Measurements from ENCODE around the gene ATP12A.

ATP12A gene

GRCh38 chr13:24687611-24688010 is 7.4 kb downstream of the ATP12A start:
- Histone ChIP-seq H3K36me3 (ENCODE audit: insufficient read depth, low read length) (no peaks in the 10 kb centered on the region), H3K9me3 (ENCODE audit: low read depth, low read length) (no peaks in the 10 kb centered on the region), H3K27ac (no peak overlapping the region), H3K9ac (ENCODE audit: insufficient read length) (no peak overlapping the region), H3K4me3 (no peak overlapping the region)
- no peak for DNase-seq (ENCODE audit: low read depth, low spot score)
- no peak for TF ChIP-seq EZH2 (IDR thresholded peaks at IDR 0.05)
- TF ChIP-seq POLR2AphosphoS5 (IDR thresholded peaks at IDR 0.05; ENCODE audit: borderline replicate concordance, low read depth, low read length): no peak
- TF ChIP-seq FOXP2 (optimal IDR thresholded peaks at IDR 0.05; ENCODE audit: control extremely low read depth, extremely low read length, insufficient read depth): no peak

DNA sequence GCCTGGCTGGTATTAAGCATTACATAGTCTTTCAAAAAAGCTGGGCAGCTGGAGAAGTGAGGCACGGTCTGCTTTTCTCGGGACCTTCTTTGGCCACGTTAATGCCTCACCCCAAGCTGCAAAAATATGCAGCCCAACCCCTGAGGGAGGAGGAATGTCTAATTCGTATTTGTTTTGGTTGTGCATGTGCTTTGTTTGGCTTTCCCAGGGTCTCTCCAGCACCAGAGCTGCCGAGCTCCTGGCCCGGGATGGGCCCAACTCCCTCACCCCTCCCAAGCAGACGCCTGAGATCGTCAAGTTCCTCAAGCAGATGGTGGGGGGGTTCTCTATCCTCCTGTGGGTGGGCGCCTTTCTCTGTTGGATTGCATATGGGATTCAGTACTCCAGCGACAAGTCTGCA is 7.9 kb downstream of the ATP12A start:
- Histone ChIP-seq H3K9ac (ENCODE audit: insufficient read length) (no peak overlapping the region), H3K4me3 (no peak overlapping the region), H3K36me3 (ENCODE audit: insufficient read depth, low read length) (no peaks in the 10 kb centered on the region), H3K9me3 (ENCODE audit: low read depth, low read length) (no peaks in the 10 kb centered on the region), H3K27ac (no peak overlapping the region)
- TF ChIP-seq FOXP2 (optimal IDR thresholded peaks at IDR 0.05; ENCODE audit: control extremely low read depth, extremely low read length, insufficient read depth) (no peak), POLR2AphosphoS5 (IDR thresholded peaks at IDR 0.05; ENCODE audit: borderline replicate concordance, low read depth, low read length) (no peak), EZH2 (IDR thresholded peaks at IDR 0.05) (no peak)
- DNase-seq (ENCODE audit: low read depth, low spot score): no peak

DNA sequence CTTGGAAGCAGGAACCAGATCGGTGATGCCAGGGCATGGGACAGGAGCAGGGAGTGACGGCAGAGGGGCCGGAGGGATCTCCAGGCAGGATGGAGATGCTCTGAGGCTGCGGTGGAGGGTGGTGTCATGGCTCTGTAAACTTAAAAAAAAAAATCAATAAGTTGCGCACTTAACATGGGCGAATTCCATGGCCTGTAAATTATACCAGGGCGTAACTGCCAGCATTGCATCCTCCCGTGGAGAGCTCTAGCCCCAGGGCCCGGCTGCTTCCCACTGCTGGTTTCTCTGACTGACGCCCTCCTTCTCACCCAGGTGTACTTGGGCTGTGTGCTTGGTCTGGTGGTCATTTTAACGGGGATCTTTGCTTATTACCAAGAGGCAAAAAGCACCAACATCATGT is 8.7 kb downstream of the ATP12A start:
- no peak for DNase-seq (ENCODE audit: low read depth, low spot score)
- H3K9me3 ChIP-seq (ENCODE audit: low read depth, low read length): no peaks in the 10 kb centered on the region
- no peak overlapping the region for H3K9ac ChIP-seq (ENCODE audit: insufficient read length)
- no peak for TF ChIP-seq EZH2 (IDR thresholded peaks at IDR 0.05)
- no peak for TF ChIP-seq FOXP2 (optimal IDR thresholded peaks at IDR 0.05; ENCODE audit: control extremely low read depth, extremely low read length, insufficient read depth)
- no peak for TF ChIP-seq POLR2AphosphoS5 (IDR thresholded peaks at IDR 0.05; ENCODE audit: borderline replicate concordance, low read depth, low read length)
- H3K27ac ChIP-seq: no peak overlapping the region
- no peaks in the 10 kb centered on the region for H3K36me3 ChIP-seq (ENCODE audit: insufficient read depth, low read length)
- no peak overlapping the region for H3K4me3 ChIP-seq

DNA sequence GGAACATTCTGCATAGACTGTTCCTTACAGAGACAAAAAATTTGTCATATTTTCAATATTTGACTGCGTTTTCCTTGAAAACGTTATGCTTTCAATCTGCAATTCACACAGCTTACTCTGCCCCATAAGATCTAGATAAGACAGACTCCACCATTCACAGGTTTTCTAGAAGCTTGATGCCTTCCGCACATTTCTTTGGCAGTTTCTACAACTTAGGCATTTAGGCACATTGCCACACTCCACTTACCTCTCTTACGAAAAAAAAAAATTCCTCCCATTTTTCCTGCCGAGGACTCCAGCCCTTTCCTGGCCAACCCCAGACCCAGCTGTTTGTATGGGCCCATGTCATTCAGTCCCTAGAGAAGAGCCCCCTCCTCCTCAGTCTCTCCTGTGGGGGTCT is 11.2 kb downstream of the ATP12A start:
- no peak for DNase-seq (ENCODE audit: low read depth, low spot score)
- Histone ChIP-seq H3K9ac (ENCODE audit: insufficient read length) (no peak overlapping the region), H3K9me3 (ENCODE audit: low read depth, low read length) (no peaks in the 10 kb centered on the region), H3K36me3 (ENCODE audit: insufficient read depth, low read length) (no peaks in the 10 kb centered on the region), H3K27ac (no peak overlapping the region), H3K4me3 (no peak overlapping the region)
- no peak for TF ChIP-seq EZH2 (IDR thresholded peaks at IDR 0.05)
- TF ChIP-seq FOXP2 (optimal IDR thresholded peaks at IDR 0.05; ENCODE audit: control extremely low read depth, extremely low read length, insufficient read depth): no peak
- no peak for TF ChIP-seq POLR2AphosphoS5 (IDR thresholded peaks at IDR 0.05; ENCODE audit: borderline replicate concordance, low read depth, low read length)

DNA sequence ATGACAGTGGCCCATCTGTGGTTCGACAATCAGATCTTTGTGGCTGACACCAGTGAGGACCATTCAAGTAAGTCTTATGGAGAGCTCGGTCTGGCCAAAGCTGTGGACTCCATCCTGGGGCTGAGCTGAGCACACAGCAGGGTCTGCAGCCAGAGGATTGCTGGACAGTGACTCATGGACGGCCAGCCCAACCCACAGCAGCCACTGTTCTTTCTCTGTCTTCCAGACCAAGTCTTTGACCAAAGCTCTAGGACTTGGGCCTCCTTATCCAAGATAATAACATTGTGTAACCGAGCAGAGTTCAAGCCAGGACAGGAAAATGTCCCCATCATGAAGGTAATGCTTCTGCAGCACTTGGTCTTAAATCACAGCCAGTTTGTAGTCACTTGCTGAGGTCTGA is 12.4 kb downstream of the ATP12A start:
- H3K36me3 ChIP-seq (ENCODE audit: insufficient read depth, low read length): no peaks in the 10 kb centered on the region
- no peak for DNase-seq (ENCODE audit: low read depth, low spot score)
- no peak overlapping the region for H3K9ac ChIP-seq (ENCODE audit: insufficient read length)
- H3K4me3 ChIP-seq: no peak overlapping the region
- no peak for TF ChIP-seq EZH2 (IDR thresholded peaks at IDR 0.05)
- no peak for TF ChIP-seq POLR2AphosphoS5 (IDR thresholded peaks at IDR 0.05; ENCODE audit: borderline replicate concordance, low read depth, low read length)
- TF ChIP-seq FOXP2 (optimal IDR thresholded peaks at IDR 0.05; ENCODE audit: control extremely low read depth, extremely low read length, insufficient read depth): no peak
- H3K27ac ChIP-seq: no peak overlapping the region
- no peaks in the 10 kb centered on the region for H3K9me3 ChIP-seq (ENCODE audit: low read depth, low read length)

DNA sequence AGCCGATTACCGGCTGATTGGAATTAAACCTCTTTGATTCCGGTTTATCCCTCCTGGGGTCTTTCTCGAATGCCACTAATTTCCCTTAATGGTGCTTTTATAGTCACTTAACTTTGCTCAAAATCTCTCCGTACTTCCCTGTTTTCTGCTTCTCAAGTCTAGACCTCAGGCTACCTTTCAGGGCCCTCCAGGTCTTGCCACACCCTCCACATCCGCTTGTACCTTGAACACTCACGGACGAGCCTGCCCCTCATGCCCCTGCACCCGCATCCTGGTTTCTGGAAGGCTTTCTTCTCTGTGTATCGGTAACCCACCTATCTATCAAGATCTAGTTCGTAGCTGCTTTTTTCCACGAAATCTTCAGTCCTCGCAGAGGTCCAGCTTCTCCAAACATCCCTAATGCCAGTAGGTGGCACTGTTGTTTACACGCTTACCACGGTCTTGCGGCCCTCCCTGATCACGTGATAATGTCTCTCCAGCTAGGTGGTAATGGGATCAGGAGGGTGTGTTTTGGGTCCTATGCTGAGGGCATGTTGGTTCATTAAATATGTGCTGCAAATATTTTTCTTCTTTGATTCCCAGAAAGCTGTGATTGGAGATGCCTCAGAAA is 13.8 kb downstream of the ATP12A start:
- no peak for TF ChIP-seq POLR2AphosphoS5 (IDR thresholded peaks at IDR 0.05; ENCODE audit: borderline replicate concordance, low read depth, low read length)
- no peak for TF ChIP-seq EZH2 (IDR thresholded peaks at IDR 0.05)
- no peak for TF ChIP-seq FOXP2 (optimal IDR thresholded peaks at IDR 0.05; ENCODE audit: control extremely low read depth, extremely low read length, insufficient read depth)
- Histone ChIP-seq H3K9ac (ENCODE audit: insufficient read length) (no peak overlapping the region), H3K9me3 (ENCODE audit: low read depth, low read length) (no peaks in the 10 kb centered on the region), H3K27ac (no peak overlapping the region), H3K4me3 (no peak overlapping the region), H3K36me3 (ENCODE audit: insufficient read depth, low read length) (no peaks in the 10 kb centered on the region)
- peak; percentile 30 for DNase-seq (ENCODE audit: low read depth, low spot score)

- no peak overlapping the region for H3K4me3 ChIP-seq
- H3K9ac ChIP-seq (ENCODE audit: insufficient read length): no peak overlapping the region
- H3K36me3 ChIP-seq (ENCODE audit: insufficient read depth, low read length): no peaks in the 10 kb centered on the region
- H3K27ac ChIP-seq: no peak overlapping the region
- TF ChIP-seq EZH2 (IDR thresholded peaks at IDR 0.05): no peak
- DNase-seq (ENCODE audit: low read depth, low spot score): no peak
- no peaks in the 10 kb centered on the region for H3K9me3 ChIP-seq (ENCODE audit: low read depth, low read length)
Measured at GRCh38 chr13:24694907-24695306, 14.7 kb downstream of the ATP12A start.

GRCh38 chr13:24698686-24699085 is 18.5 kb downstream of the ATP12A start:
- Histone ChIP-seq H3K9me3 (ENCODE audit: low read depth, low read length) (no peaks in the 10 kb centered on the region), H3K4me3 (no peak overlapping the region), H3K9ac (ENCODE audit: insufficient read length) (no peak overlapping the region), H3K27ac (no peak overlapping the region), H3K36me3 (ENCODE audit: insufficient read depth, low read length) (no peaks in the 10 kb centered on the region)
- DNase-seq (ENCODE audit: low read depth, low spot score): no peak
- no peak for TF ChIP-seq EZH2 (IDR thresholded peaks at IDR 0.05)

DNA sequence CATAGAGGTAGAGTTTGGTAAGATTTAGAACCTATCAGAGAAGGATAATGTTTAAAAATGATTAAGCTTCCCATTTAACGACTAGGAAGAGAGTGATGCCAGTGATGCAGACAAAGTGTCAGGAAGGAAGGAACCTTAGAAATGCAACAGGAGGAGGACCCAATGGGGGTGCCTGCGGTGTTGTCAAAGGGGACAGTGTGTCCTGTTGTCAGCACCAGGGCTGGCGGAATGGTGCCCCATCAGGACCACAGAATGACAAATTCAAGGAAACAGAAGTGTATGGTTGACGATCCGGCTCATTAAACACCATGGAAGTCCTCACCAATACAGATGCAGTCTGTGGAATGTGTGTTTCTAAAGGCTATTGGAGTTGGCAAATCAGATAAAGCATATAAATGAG is 19.3 kb downstream of the ATP12A start:
- H3K4me3 ChIP-seq: no peak overlapping the region
- H3K36me3 ChIP-seq (ENCODE audit: insufficient read depth, low read length): no peaks in the 10 kb centered on the region
- no peak overlapping the region for H3K9ac ChIP-seq (ENCODE audit: insufficient read length)
- DNase-seq (ENCODE audit: low read depth, low spot score): no peak
- H3K9me3 ChIP-seq (ENCODE audit: low read depth, low read length): no peaks in the 10 kb centered on the region
- TF ChIP-seq POLR2AphosphoS5 (IDR thresholded peaks at IDR 0.05; ENCODE audit: borderline replicate concordance, low read depth, low read length): no peak
- TF ChIP-seq FOXP2 (optimal IDR thresholded peaks at IDR 0.05; ENCODE audit: control extremely low read depth, extremely low read length, insufficient read depth): no peak
- TF ChIP-seq EZH2 (IDR thresholded peaks at IDR 0.05): no peak
- no peak overlapping the region for H3K27ac ChIP-seq
